ENCODE data around the gene BPIFB3.

BPIFB3 gene, protein sequence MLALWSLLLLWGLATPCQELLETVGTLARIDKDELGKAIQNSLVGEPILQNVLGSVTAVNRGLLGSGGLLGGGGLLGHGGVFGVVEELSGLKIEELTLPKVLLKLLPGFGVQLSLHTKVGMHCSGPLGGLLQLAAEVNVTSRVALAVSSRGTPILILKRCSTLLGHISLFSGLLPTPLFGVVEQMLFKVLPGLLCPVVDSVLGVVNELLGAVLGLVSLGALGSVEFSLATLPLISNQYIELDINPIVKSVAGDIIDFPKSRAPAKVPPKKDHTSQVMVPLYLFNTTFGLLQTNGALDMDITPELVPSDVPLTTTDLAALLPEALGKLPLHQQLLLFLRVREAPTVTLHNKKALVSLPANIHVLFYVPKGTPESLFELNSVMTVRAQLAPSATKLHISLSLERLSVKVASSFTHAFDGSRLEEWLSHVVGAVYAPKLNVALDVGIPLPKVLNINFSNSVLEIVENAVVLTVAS

GRCh38 chr20:33053291-33054106 is at the start of gene BPIFB3:
Gene BPIFB3 (plus strand): TSS chr20:33053903. CDS start chr20:33055436, 1,533 bp downstream.
- no peak for DNase-seq (ENCODE audit: low read depth, low spot score)

DNA sequence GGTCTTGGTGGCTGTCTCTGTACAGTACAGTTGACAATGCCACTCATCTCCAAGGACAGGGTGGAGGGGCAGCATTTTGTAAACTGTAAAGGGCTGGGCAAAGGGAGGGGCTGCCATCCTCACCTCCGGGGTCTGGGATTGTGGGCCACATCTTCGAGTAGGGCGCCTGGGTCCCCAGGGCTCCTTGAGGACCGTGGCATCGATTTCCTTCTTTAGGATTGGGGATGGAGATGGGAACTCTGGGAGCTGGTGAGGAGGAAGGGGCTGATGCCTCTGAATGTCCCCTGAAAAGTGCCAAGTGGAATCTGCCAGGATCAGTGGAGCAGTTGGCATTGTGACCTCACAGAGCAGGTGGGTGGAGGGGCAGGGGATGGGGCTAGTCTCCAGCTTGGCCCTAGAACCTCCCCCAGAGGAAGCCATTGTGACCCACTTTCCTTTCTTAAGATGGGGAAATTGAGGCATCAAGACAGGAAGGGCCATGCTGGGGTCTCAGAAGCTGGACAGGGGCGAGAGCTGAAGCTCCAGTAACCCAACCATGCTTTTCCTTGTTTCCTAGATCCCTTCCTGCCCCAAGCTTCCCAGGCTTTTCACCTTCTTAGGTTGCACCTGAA is 49.5 kb upstream of the BPIFB3 start, which contains the start of gene SUN5:
TSS of gene SUN5 (minus strand) at position 293 of the 611 bp plus-strand sequence. CDS start at position 200, 93 bp downstream.
- no peak for DNase-seq (ENCODE audit: low read depth, low spot score)

GRCh38 chr20:33005132-33005566 is 48.6 kb upstream of the BPIFB3 start:
- DNase-seq (ENCODE audit: low read depth, low spot score) = peak; percentile 55

DNA sequence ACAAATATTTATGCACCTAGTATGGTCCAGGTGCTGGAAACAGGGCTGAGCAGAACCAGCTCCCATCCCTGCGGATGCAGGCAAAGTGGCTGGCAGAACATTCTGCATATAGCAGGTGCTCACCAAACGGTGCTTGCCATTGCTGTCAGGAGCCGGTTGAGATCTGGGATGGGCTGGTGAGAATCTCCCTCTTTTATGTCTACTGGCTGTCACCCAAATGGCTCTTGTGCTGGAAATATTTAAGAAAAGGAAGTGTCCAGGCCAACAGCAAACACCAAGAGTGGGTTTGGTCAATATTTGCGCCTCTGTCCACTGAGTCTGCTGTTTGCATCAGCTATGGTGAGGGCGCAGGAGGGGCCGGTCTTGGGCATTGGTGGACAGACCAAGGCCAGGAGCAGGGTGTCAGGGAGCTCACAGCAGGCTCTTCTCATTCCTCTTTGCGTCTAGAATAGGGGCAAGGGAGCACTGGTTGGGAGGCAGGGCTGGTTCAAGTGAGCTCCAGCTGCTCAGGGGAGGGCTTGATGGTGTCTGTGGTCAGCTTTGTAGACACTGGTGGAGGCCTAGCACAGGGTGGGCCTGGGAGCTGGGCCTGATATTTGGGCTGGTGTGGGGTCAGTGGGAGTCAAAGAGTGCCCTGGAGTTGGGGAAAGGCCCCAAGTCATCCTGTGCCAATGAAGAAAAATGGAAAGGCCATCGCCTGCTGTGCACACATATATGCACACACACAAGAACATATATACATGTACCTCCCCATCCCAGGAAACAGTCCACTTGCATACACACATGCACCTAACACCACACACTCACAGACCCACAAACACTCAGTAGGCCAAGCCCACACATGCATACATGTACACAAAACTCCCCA is 47.6 kb upstream of the BPIFB3 start:
- no peak for DNase-seq (ENCODE audit: low read depth, low spot score)

GRCh38 chr20:33006776-33007375 is 46.8 kb upstream of the BPIFB3 start:
- no peak for DNase-seq (ENCODE audit: low read depth, low spot score)

- no peak for DNase-seq (ENCODE audit: low read depth, low spot score)
Observed at GRCh38 chr20:33007376-33008335, 46.0 kb upstream of the BPIFB3 start, which contains the start of gene BPIFB2. Gene BPIFB2 (plus strand): TSS chr20:33007704. CDS start chr20:33008575, 871 bp downstream.

- DNase-seq (ENCODE audit: low read depth, low spot score) = no peak
Observed at GRCh38 chr20:33008336-33009213, 45.1 kb upstream of the BPIFB3 start.

- peak; percentile 21 for DNase-seq (ENCODE audit: low read depth, low spot score)
Observed at GRCh38 chr20:33009214-33010132, 44.2 kb upstream of the BPIFB3 start.

GRCh38 chr20:33010133-33010504 is 43.6 kb upstream of the BPIFB3 start:
- no peak for DNase-seq (ENCODE audit: low read depth, low spot score)

GRCh38 chr20:33010674-33011449 is 42.8 kb upstream of the BPIFB3 start:
- no peak for DNase-seq (ENCODE audit: low read depth, low spot score)

DNA sequence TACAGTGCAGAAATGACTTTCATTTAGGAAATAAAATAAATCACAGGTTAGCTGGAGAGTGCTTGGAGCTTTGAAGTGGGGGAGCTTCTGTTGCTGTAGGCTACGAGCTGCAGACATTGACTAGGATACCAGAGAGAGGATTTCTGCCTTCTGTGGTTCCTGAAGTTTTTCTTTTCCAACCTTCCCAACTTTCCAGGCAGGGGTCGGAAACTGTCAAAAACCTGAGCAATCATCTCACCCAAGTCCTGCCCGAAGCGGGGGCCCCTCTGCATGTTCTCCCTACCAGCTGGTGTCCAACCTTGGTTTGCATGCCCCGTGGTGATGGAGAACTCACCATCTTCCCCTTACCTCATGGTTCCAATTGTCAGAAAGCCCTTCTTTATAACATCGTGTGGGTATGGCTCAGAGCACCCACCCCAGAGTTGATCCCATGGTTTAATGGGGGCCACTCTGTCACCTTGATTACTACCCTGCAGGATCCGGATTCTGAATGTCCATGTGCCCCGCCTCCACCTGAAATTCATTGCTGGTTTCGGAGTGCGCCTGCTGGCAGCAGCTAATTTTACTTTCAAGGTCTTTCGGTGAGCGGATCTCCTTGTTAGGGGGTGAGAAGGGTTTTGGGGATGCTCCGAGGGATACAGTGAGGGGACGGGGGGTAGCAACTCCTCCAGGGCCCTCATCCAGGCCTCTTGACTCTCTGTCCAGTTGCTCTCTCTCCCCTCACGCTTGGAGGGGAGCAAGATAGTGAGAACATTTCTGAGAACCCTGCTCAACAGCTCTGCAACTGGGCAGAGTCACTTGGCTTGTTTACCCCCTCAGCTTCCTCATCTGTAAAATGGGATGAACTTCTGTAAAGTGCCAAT is 41.1 kb upstream of the BPIFB3 start:
- DNase-seq (ENCODE audit: low read depth, low spot score) = no peak

GRCh38 chr20:33013701-33014326 is 39.9 kb upstream of the BPIFB3 start:
- no peak for DNase-seq (ENCODE audit: low read depth, low spot score)

- DNase-seq (ENCODE audit: low read depth, low spot score) = peak; percentile 78
Observed at GRCh38 chr20:33014336-33015113, 39.2 kb upstream of the BPIFB3 start.

DNA sequence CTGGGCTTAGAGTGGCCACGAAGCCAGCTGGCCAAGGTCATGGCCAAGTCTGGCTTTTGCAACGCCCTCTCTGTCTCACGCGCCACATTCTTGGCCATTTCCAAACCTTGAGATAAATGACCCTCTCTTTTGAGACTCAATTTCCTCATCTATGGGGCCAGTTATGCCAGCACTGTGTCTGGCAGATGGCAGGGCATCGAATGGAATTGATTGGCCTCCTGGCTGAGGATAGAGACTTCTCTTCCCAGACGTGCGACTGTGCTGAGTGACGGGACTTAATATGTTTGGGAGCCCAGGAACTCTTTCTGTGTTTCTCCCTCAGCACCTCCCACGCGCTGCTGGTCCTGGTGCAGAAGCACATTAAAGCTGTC is 38.6 kb upstream of the BPIFB3 start:
- DNase-seq (ENCODE audit: low read depth, low spot score) = no peak

Data from ELF-1 (cell line).